ENCODE data around the gene IPP. TPM values are rescaled to one million over a fixed set of nuclear protein-coding genes. Genes with fewer than 3 reads are reported as not detected.
A peak's percentile ranks its signal among the peaks of the same experiment; 100 is the strongest.

Gene IPP
- total and polyA plus RNA-seq, 2 of the 8 experiments (the other 6 are each of a cell fraction or from before 2014, with no cell fraction given) = 1.4 to 5.6 TPM

DNA sequence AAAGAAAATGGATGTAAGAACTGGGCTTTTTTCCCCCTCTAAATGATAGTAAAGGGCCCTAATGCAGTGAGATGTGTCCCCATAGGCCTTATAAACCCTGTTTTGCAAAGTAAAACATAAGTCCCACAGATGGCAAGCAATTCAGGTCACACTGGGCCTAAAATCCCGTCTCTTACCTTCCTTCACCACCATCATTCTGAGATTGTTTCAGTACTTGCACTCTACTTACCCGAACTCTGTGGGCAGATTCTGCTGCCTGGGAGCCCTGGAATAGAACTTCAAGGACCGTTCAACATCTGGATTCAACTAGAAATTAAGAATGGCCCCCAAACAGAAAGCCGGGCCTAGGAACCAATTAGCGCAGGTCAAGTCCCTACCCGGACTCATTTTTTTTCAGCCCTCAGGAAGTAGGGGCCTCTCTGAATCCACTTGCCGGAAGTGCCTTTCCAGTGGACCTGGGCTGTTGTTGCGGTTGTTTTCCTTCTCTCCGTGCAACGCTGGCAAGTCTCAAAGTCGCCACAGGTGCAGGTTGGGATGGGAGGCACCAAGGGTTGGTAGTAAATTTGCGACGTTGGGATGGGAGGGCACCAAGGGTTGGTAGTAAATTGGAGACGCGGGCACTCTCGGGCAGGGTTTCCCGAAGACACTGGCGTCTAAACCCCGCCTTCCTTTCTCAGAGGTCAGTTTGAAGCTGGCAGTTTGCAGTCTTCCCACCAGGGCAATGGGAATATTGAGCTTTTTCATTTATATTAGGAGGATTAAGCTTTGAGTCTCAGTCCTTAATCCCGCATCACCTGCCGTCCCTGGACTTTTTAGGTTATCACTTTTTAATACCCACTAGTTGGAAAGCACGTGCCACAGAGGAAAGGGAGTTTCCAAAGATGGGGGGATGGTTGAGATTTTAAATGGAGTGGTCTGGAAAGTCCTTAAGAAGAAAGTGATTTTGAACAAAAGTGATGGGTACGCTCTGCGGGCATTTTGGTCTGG is 62.4 kb downstream of the IPP start, which contains the start of gene TMEM69 (continued):
- TF ChIP-seq, protein P1, sequence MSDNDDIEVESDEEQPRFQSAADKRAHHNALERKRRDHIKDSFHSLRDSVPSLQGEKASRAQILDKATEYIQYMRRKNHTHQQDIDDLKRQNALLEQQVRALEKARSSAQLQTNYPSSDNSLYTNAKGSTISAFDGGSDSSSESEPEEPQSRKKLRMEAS (IDR thresholded peaks at IDR 0.05) = peak; percentile 7; the same call in 1 of the 2 replicates
- TF ChIP-seq CHD1 (IDR thresholded peaks at IDR 0.05; ENCODE audit: low read depth, low read length) = no peak
- peak; percentile 81 for TF ChIP-seq SP1 (IDR thresholded peaks at IDR 0.05; ENCODE audit: low read depth, low read length)
- 0 out of 2 replicates have a peak, but pooled peaks have one; percentile 34 for TF ChIP-seq JUN (IDR thresholded peaks at IDR 0.05; ENCODE audit: low read depth, low read length)
- TF ChIP-seq SUZ12 (IDR thresholded peaks at IDR 0.05; ENCODE audit: low read length) = no peak
- TF ChIP-seq TAF7 (optimal IDR thresholded peaks at IDR 0.05; ENCODE audit: borderline replicate concordance, low read depth, low read length) = no peak
- no peak for TF ChIP-seq RNF2 (IDR thresholded peaks at IDR 0.05; ENCODE audit: borderline replicate concordance, low read depth, low read length, missing control alignments, poor library complexity, severe bottlenecking)
- peak; percentile 77 for TF ChIP-seq ASH2L (IDR thresholded peaks at IDR 0.05; ENCODE audit: low read length)
- peak; percentile 39; the same call in 1 of the 2 replicates for TF ChIP-seq SIX5 (IDR thresholded peaks at IDR 0.05; ENCODE audit: low read depth, low read length)
- TF ChIP-seq BRCA1 (IDR thresholded peaks at IDR 0.05; ENCODE audit: low read depth, low read length) = 0 out of 2 replicates have a peak, but pooled peaks have one; percentile 8
- TF ChIP-seq SIN3A (conservative IDR thresholded peaks at IDR 0.05 in 1 of 2, IDR thresholded peaks at IDR 0.05 in 1 of 2; ENCODE audit: low read depth in 1 of 2, low read length in 2 of 2) = peak; percentile 87 to 94
- TF ChIP-seq, protein P2, sequence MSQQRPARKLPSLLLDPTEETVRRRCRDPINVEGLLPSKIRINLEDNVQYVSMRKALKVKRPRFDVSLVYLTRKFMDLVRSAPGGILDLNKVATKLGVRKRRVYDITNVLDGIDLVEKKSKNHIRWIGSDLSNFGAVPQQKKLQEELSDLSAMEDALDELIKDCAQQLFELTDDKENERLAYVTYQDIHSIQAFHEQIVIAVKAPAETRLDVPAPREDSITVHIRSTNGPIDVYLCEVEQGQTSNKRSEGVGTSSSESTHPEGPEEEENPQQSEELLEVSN (IDR thresholded peaks at IDR 0.05) = peak; percentile 34; the same call in 1 of the 2 replicates
- TF ChIP-seq CTBP2 (IDR thresholded peaks at IDR 0.05; ENCODE audit: borderline replicate concordance, insufficient read depth, insufficient read length, low read length) = no peak
- TF ChIP-seq HDAC6 (IDR thresholded peaks at IDR 0.05; ENCODE audit: low read depth, low read length) = no peak
- TF ChIP-seq RAD21 (IDR thresholded peaks at IDR 0.05 in 1 of 2, conservative IDR thresholded peaks at IDR 0.05 in 1 of 2; ENCODE audit: low read depth in 2 of 2, low read length in 2 of 2) = 0 out of 4 replicates have a peak, but pooled peaks of 1 of the 2 experiments have one; percentile 5
- peak; percentile 80 for TF ChIP-seq RBBP5 (IDR thresholded peaks at IDR 0.05; ENCODE audit: borderline replicate concordance, low read depth, low read length)
- peak; percentile 78 for TF ChIP-seq KDM5A (IDR thresholded peaks at IDR 0.05; ENCODE audit: low read length)
- TF ChIP-seq, protein P3, sequence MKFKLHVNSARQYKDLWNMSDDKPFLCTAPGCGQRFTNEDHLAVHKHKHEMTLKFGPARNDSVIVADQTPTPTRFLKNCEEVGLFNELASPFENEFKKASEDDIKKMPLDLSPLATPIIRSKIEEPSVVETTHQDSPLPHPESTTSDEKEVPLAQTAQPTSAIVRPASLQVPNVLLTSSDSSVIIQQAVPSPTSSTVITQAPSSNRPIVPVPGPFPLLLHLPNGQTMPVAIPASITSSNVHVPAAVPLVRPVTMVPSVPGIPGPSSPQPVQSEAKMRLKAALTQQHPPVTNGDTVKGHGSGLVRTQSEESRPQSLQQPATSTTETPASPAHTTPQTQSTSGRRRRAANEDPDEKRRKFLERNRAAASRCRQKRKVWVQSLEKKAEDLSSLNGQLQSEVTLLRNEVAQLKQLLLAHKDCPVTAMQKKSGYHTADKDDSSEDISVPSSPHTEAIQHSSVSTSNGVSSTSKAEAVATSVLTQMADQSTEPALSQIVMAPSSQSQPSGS (IDR thresholded peaks at IDR 0.05; ENCODE audit: low read length) = peak; percentile 80
- TF ChIP-seq TAF1 (IDR thresholded peaks at IDR 0.05; ENCODE audit: low read depth, low read length) = peak; percentile 93
